Activated T-helper 1 cell treated with anti-CD3 and anti-CD28 coated beads, Interleukin-12 subunit alpha, Interleukin-12 subunit beta, Interleukin-2, Interleukin-4 antibody, amounts not matched to agents 30 ng/mL and 10 ng/mL and 1 ng/mL, durations not matched to agents 14 hours and 24 hours and 36 hours (primary cell): ENCODE measurements around the gene ZNF423. TPM values are rescaled to one million over a fixed set of nuclear protein-coding genes. Genes with fewer than 3 reads are reported as not detected.
"Not testable (repeated sequence)": the region's sequence is repeated elsewhere in the genome, so short reads cannot be mapped to it uniquely, and the experiment has no call there.

Source experiments
- DNase-seq: peaks from one replicate; pipeline ENCODE4 v3.0.0; 2021; ENCODE audit warnings: low spot score
- H3K27ac Mint-ChIP-seq: one replicate; pipeline ENCODE4 v1.8.0; 2021; ENCODE audit warnings: mild to moderate bottlenecking, mixed read lengths
- H3K27me3 Mint-ChIP-seq: one replicate; pipeline ENCODE4 v1.8.0; 2022; ENCODE audit warnings: mild to moderate bottlenecking, moderate library complexity, mixed read lengths; ENCODE audit not compliant: insufficient read depth
- H3K36me3 Mint-ChIP-seq: one replicate; pipeline ENCODE4 v1.8.0; 2021; ENCODE audit warnings: low read depth, mixed read lengths
- H3K4me1 Mint-ChIP-seq: one replicate; pipeline ENCODE4 v1.8.0; 2021; ENCODE audit warnings: low read depth, mixed read lengths
- H3K4me3 Mint-ChIP-seq: one replicate; pipeline ENCODE4 v1.8.0; 2021; ENCODE audit warnings: mild to moderate bottlenecking, moderate library complexity, mixed read lengths
- H3K9me3 Mint-ChIP-seq: one replicate; pipeline ENCODE4 v1.8.0; 2021; ENCODE audit warnings: mixed read lengths
- intact Hi-C: fragments of 100-400 bp; cut with micrococcal nuclease; formaldehyde crosslinking; loops from one replicate; pipeline ENCODE4 v1.15.1; 2024
- total RNA-seq: library from RNA; stranded (reverse); gene quantifications from 2 replicates; pipeline ENCODE4 v1.2.3, GENCODE V29; 2022

The ZNF423 gene
- total RNA-seq, 1 donor from 2014 or later, result not detected

- Mint-ChIP-seq H3K27ac (no peak overlapping the region), H3K27me3 (peaks cover 5% of the 10 kb centered on the region), H3K36me3 (no peaks in the 10 kb centered on the region), H3K4me1 (no peaks in the 10 kb centered on the region), H3K9me3 (no peaks in the 10 kb centered on the region), H3K4me3 (no peak overlapping the region)
- intact Hi-C loops, result no loop called here
- DNase-seq, result no peak
Observed at GRCh38 chr16:49688036-49688697, 167.7 kb downstream of the ZNF423 start.

- no peak overlapping the region for H3K4me3 Mint-ChIP-seq
- H3K4me1 Mint-ChIP-seq, result no peaks in the 10 kb centered on the region
- peaks cover 5% of the 10 kb centered on the region for H3K27me3 Mint-ChIP-seq
- H3K27ac Mint-ChIP-seq, result no peak overlapping the region
- DNase-seq, result no peak
- intact Hi-C loops, result no loop called here
- no peaks in the 10 kb centered on the region for H3K36me3 Mint-ChIP-seq
- no peaks in the 10 kb centered on the region for H3K9me3 Mint-ChIP-seq
Observed at GRCh38 chr16:49687476-49688002, 168.4 kb downstream of the ZNF423 start.

GRCh38 chr16:49684696-49685095 lies 171.2 kb downstream of the ZNF423 start:
- DNase-seq, result no peak
- H3K9me3 Mint-ChIP-seq, result no peaks in the 10 kb centered on the region
- H3K36me3 Mint-ChIP-seq, result no peaks in the 10 kb centered on the region
- peaks cover 9% of the 10 kb centered on the region for H3K27me3 Mint-ChIP-seq
- H3K4me3 Mint-ChIP-seq, result no peak overlapping the region
- H3K4me1 Mint-ChIP-seq, result no peaks in the 10 kb centered on the region
- intact Hi-C loops, result no loop called here
- H3K27ac Mint-ChIP-seq, result no peak overlapping the region

- Mint-ChIP-seq H3K27me3 (peaks cover 4% of the 10 kb centered on the region), H3K4me1 (no peaks in the 10 kb centered on the region), H3K9me3 (no peaks in the 10 kb centered on the region), H3K27ac (no peak overlapping the region), H3K4me3 (no peak overlapping the region), H3K36me3 (no peaks in the 10 kb centered on the region)
- DNase-seq, result no peak
- intact Hi-C loops, result no loop called here
Observed at GRCh38 chr16:49682577-49683165, 173.2 kb downstream of the ZNF423 start.

- Mint-ChIP-seq H3K36me3 (no peaks in the 10 kb centered on the region), H3K4me3 (no peak overlapping the region), H3K9me3 (no peaks in the 10 kb centered on the region), H3K27ac (no peak overlapping the region), H3K4me1 (no peaks in the 10 kb centered on the region), H3K27me3 (peaks cover 4% of the 10 kb centered on the region)
- DNase-seq, result no peak
- intact Hi-C loops, result no loop called here
Observed at GRCh38 chr16:49681217-49681883, 174.6 kb downstream of the ZNF423 start.

- intact Hi-C loops, result no loop called here
- no peaks in the 10 kb centered on the region for H3K9me3 Mint-ChIP-seq
- DNase-seq, result no peak
- peaks cover 4% of the 10 kb centered on the region for H3K27me3 Mint-ChIP-seq
- no peak overlapping the region for H3K4me3 Mint-ChIP-seq
- H3K27ac Mint-ChIP-seq, result no peak overlapping the region
- H3K4me1 Mint-ChIP-seq, result no peaks in the 10 kb centered on the region
- H3K36me3 Mint-ChIP-seq, result no peaks in the 10 kb centered on the region
Observed at GRCh38 chr16:49679095-49679494, 176.8 kb downstream of the ZNF423 start.

- H3K36me3 Mint-ChIP-seq, H3K27ac Mint-ChIP-seq, H3K27me3 Mint-ChIP-seq, H3K4me3 Mint-ChIP-seq, DNase-seq, H3K9me3 Mint-ChIP-seq, intact Hi-C loops, H3K4me1 Mint-ChIP-seq: not testable (repeated sequence)
Observed at GRCh38 chr16:49677661-49678060, 178.3 kb downstream of the ZNF423 start.

- no peak overlapping the region for H3K4me3 Mint-ChIP-seq
- H3K9me3 Mint-ChIP-seq, result no peaks in the 10 kb centered on the region
- no peak overlapping the region for H3K27ac Mint-ChIP-seq
- DNase-seq, result no peak
- H3K4me1 Mint-ChIP-seq, result no peaks in the 10 kb centered on the region
- H3K36me3 Mint-ChIP-seq, result no peaks in the 10 kb centered on the region
- intact Hi-C loops, result no loop called here
- no peaks in the 10 kb centered on the region for H3K27me3 Mint-ChIP-seq
Observed at GRCh38 chr16:49675413-49675812, 180.5 kb downstream of the ZNF423 start.

- intact Hi-C loops, result no loop called here
- H3K4me1 Mint-ChIP-seq, result no peaks in the 10 kb centered on the region
- H3K9me3 Mint-ChIP-seq, result no peaks in the 10 kb centered on the region
- H3K4me3 Mint-ChIP-seq, result no peak overlapping the region
- no peaks in the 10 kb centered on the region for H3K27me3 Mint-ChIP-seq
- DNase-seq, result no peak
- H3K27ac Mint-ChIP-seq, result no peak overlapping the region
- H3K36me3 Mint-ChIP-seq, result no peaks in the 10 kb centered on the region
Observed at GRCh38 chr16:49674990-49675389, 180.9 kb downstream of the ZNF423 start.

- intact Hi-C loops, result no loop called here
- Mint-ChIP-seq H3K27me3 (no peaks in the 10 kb centered on the region), H3K9me3 (no peaks in the 10 kb centered on the region), H3K4me3 (no peak overlapping the region), H3K27ac (no peak overlapping the region), H3K36me3 (no peaks in the 10 kb centered on the region), H3K4me1 (no peaks in the 10 kb centered on the region)
- DNase-seq, result no peak
Observed at GRCh38 chr16:49674351-49674851, 181.5 kb downstream of the ZNF423 start.

- intact Hi-C loops, result no loop called here
- H3K27ac Mint-ChIP-seq, result no peak overlapping the region
- H3K4me3 Mint-ChIP-seq, result no peak overlapping the region
- no peak for DNase-seq
- no peaks in the 10 kb centered on the region for H3K4me1 Mint-ChIP-seq
- no peaks in the 10 kb centered on the region for H3K36me3 Mint-ChIP-seq
- no peaks in the 10 kb centered on the region for H3K27me3 Mint-ChIP-seq
- no peaks in the 10 kb centered on the region for H3K9me3 Mint-ChIP-seq
Observed at GRCh38 chr16:49673442-49673841, 182.5 kb downstream of the ZNF423 start.

GRCh38 chr16:49672753-49673152 lies 183.2 kb downstream of the ZNF423 start:
- intact Hi-C loops, result no loop called here
- Mint-ChIP-seq H3K36me3 (no peaks in the 10 kb centered on the region), H3K9me3 (no peaks in the 10 kb centered on the region), H3K4me1 (no peaks in the 10 kb centered on the region), H3K27ac (no peak overlapping the region), H3K27me3 (no peaks in the 10 kb centered on the region), H3K4me3 (no peak overlapping the region)
- DNase-seq, result no peak

GRCh38 chr16:49671333-49671732 lies 184.6 kb downstream of the ZNF423 start:
- H3K27ac Mint-ChIP-seq, result no peak overlapping the region
- DNase-seq, result no peak
- H3K9me3 Mint-ChIP-seq, result no peaks in the 10 kb centered on the region
- no peaks in the 10 kb centered on the region for H3K4me1 Mint-ChIP-seq
- H3K4me3 Mint-ChIP-seq, result no peak overlapping the region
- no peaks in the 10 kb centered on the region for H3K27me3 Mint-ChIP-seq
- intact Hi-C loops, result no loop called here
- no peaks in the 10 kb centered on the region for H3K36me3 Mint-ChIP-seq
